GM23338 (cell line): Measurements from ENCODE around the gene GNPDA2. TPM values are rescaled to one million over a fixed set of nuclear protein-coding genes. Genes with fewer than 3 reads are reported as not detected.
A peak's percentile ranks its signal among the peaks of the same experiment; 100 is the strongest.

Experiments
- ATAC-seq: fragments of 200-7000 bp; cut with Tn5 transposase; 3 replicates; pipeline ENCODE4 v1.9.1; 2020
- DNase-seq: peaks from one replicate; pipeline ENCODE4 v3.0.0-alpha.2; 2015; ENCODE audit warnings: low spot score
- H2AFZ ChIP-seq: fragments of 200-600 bp; sonication (generic); 2 replicates; pipeline ENCODE4 v1.8.0; 2016; ENCODE audit warnings: antibody characterized with exemption, mild to moderate bottlenecking, moderate library complexity
- H3F3A ChIP-seq: fragments of 200-600 bp; sonication (generic); replicated peaks from 2 replicates; pipeline ENCODE4 v1.8.0; 2017; ENCODE audit warnings: antibody characterized with exemption, mixed run types, low read depth
- H3K27ac ChIP-seq: fragments of 200-600 bp; sonication (generic); 2 replicates; pipeline ENCODE4 v1.6.1; 2016; ENCODE audit warnings: low read depth
- H3K27me3 ChIP-seq: fragments of 200-600 bp; sonication (generic); 2 replicates; pipeline ENCODE4 v1.8.0; 2016; ENCODE audit warnings: mild to moderate bottlenecking, mixed run types, moderate library complexity; ENCODE audit not compliant: insufficient read depth
- H3K36me3 ChIP-seq: fragments of 200-600 bp; sonication (generic); 2 replicates; pipeline ENCODE4 v1.8.0; 2016; ENCODE audit warnings: mild to moderate bottlenecking; ENCODE audit not compliant: insufficient read depth
- H3K4me1 ChIP-seq: fragments of 200-600 bp; sonication (generic); 2 replicates; pipeline ENCODE4 v1.8.0; 2016; ENCODE audit warnings: mild to moderate bottlenecking, moderate library complexity; ENCODE audit not compliant: insufficient read depth
- H3K4me2 ChIP-seq: fragments of 200-600 bp; sonication (generic); 2 replicates; pipeline ENCODE4 v1.7.1; 2017; ENCODE audit warnings: mixed run types
- H3K4me3 ChIP-seq: fragments of 200-600 bp; sonication (generic); 2 replicates; pipeline ENCODE4 v1.6.1; 2016; ENCODE audit warnings: mixed run types
- H3K79me2 ChIP-seq: fragments of 200-600 bp; sonication (generic); replicated peaks from 2 replicates; pipeline ENCODE4 v1.8.0; 2017; ENCODE audit warnings: mild to moderate bottlenecking; ENCODE audit not compliant: insufficient read depth
- H3K9me2 ChIP-seq: fragments of 200-600 bp; sonication (generic); 2 replicates; pipeline ENCODE4 v1.8.0; 2017; ENCODE audit not compliant: insufficient read depth
- H4K20me1 ChIP-seq: fragments of 200-600 bp; sonication (generic); replicated peaks from 2 replicates; pipeline ENCODE4 v1.8.0; 2017; ENCODE audit warnings: mild to moderate bottlenecking; ENCODE audit not compliant: insufficient read depth
- H3K27ac Mint-ChIP-seq: 2 replicates; pipeline ENCODE4 v1.8.0; 2020; ENCODE audit warnings: inconsistent platforms, mild to moderate bottlenecking, moderate library complexity, mixed read lengths
- H3K27me3 Mint-ChIP-seq: 3 replicates; pipeline ENCODE4 v1.8.0; 2022; ENCODE audit warnings: low read depth, mild to moderate bottlenecking, moderate library complexity, mixed read lengths, inconsistent platforms; ENCODE audit not compliant: insufficient read depth, poor library complexity
- H3K36me3 Mint-ChIP-seq: 3 replicates; pipeline ENCODE4 v1.8.0; 2021; ENCODE audit warnings: low read depth, mild to moderate bottlenecking, inconsistent platforms, moderate library complexity, mixed read lengths
- H3K4me1 Mint-ChIP-seq: 3 replicates; pipeline ENCODE4 v1.8.0; 2020; ENCODE audit warnings: mild to moderate bottlenecking, inconsistent platforms, mixed read lengths
- H3K4me3 Mint-ChIP-seq: 3 replicates; pipeline ENCODE4 v1.8.0; 2021; ENCODE audit warnings: moderate library complexity, mild to moderate bottlenecking, inconsistent platforms, mixed read lengths
- H3K9me3 Mint-ChIP-seq: 3 replicates; pipeline ENCODE4 v1.8.0; 2020; ENCODE audit warnings: moderate library complexity, mild to moderate bottlenecking, inconsistent platforms, mixed read lengths
- CREB1 ChIP-seq: fragments of 250-450 bp; sonication (Bioruptor Pico); IDR thresholded peaks from 2 replicates; pipeline ENCODE4 v1.5.0; 2020; ENCODE audit warnings: low read depth, mild to moderate bottlenecking, moderate library complexity
- CTCF ChIP-seq, 2 experiments: fragments of 200-600 bp in 1 of 2; sonication (generic) in 1 of 2; conservative IDR thresholded peaks; 2 replicates each; pipeline versions ENCODE4 v1.5.1 to v1.6.1; 2016 to 2017; ENCODE audit warnings: antibody characterized with exemption in 2 of 2, low read depth in 2 of 2, mild to moderate bottlenecking in 2 of 2, moderate library complexity in 1 of 2
- ETS1 ChIP-seq: IDR thresholded peaks from 2 replicates; pipeline ENCODE4 v1.6.1; 2016; ENCODE audit warnings: antibody characterized with exemption
- EZH2 ChIP-seq: fragments of 200-600 bp; sonication (generic); IDR thresholded peaks from one replicate; pipeline ENCODE4 v1.8.0; 2017; ENCODE audit warnings: antibody characterized with exemption, mild to moderate bottlenecking, low read depth; ENCODE audit not compliant: unreplicated experiment
- EZH2phosphoT487 ChIP-seq: fragments of 200-600 bp; sonication (generic); IDR thresholded peaks from one replicate; pipeline ENCODE4 v1.8.1; 2018; ENCODE audit warnings: antibody characterized with exemption; ENCODE audit not compliant: unreplicated experiment
- NANOG ChIP-seq: IDR thresholded peaks from 2 replicates; pipeline ENCODE4 v1.6.1; 2016; ENCODE audit warnings: antibody characterized with exemption, borderline replicate concordance
- REST ChIP-seq: IDR thresholded peaks from one replicate; pipeline ENCODE4 v1.6.1; 2018; ENCODE audit warnings: antibody characterized with exemption; ENCODE audit not compliant: unreplicated experiment
- STAT1 ChIP-seq: IDR thresholded peaks from one replicate; pipeline ENCODE4 v1.6.1; 2016; ENCODE audit warnings: antibody characterized with exemption; ENCODE audit not compliant: unreplicated experiment
- ZNF114 ChIP-seq: fragments of 250-450 bp; sonication (Bioruptor Pico); IDR thresholded peaks from 2 replicates; pipeline ENCODE4 v1.5.0; 2020; ENCODE audit warnings: mild to moderate bottlenecking, moderate library complexity
- ZNF331 ChIP-seq: fragments of 250-450 bp; sonication (Bioruptor Pico); IDR thresholded peaks from 2 replicates; pipeline ENCODE4 v1.5.0; 2020; ENCODE audit warnings: low read depth, mild to moderate bottlenecking, moderate library complexity
- polyA plus RNA-seq: library from polyadenylated mRNA; unstranded; fragments of >200 nt; fragmentation: Nextera tagmentation; extraction: Ambion mirVana; gene quantifications from 2 replicates; pipeline ENCODE4 v1.2.1, GENCODE V29; 2016
- total RNA-seq: library from RNA; depleted of rRNA; stranded (reverse); fragments of >200 nt; shearing (Covaris generic); gene quantifications from 2 replicates; pipeline ENCODE4 v1.2.3, GENCODE V29; 2014

The GNPDA2 gene
- total and polyA plus RNA-seq, 2 experiments from 2014 or later = 6.4 to 7.7 TPM

GRCh38 chr4:44738615-44739014 is 12.3 kb upstream of the GNPDA2 start:
- H3K27me3 ChIP-seq = no peaks in the 10 kb centered on the region
- Mint-ChIP-seq H3K27ac (no peak overlapping the region), H3K4me3 (no peak overlapping the region), H3K9me3 (peaks cover 2% of the 10 kb centered on the region; the same call in 2 of the 3 replicates), H3K4me1 (no peaks in the 10 kb centered on the region), H3K27me3 (no peaks in the 10 kb centered on the region), H3K36me3 (no peaks in the 10 kb centered on the region)
- no peaks in the 10 kb centered on the region for H3K9me2 ChIP-seq
- H3K4me1 ChIP-seq = no peaks in the 10 kb centered on the region
- no peaks in the 10 kb centered on the region for H3F3A ChIP-seq
- no peak overlapping the region for H3K27ac ChIP-seq
- ATAC-seq (no peak), DNase-seq (peak; percentile 28)
- TF ChIP-seq ETS1 = no peak
- peak; percentile 39 to 52 for TF ChIP-seq CTCF (conservative IDR thresholded peaks at IDR 0.05; ENCODE audit: low read depth in 2 of 2)
- H3K79me2 ChIP-seq = no peaks in the 10 kb centered on the region
- H3K4me3 ChIP-seq = no peak overlapping the region
- H3K36me3 ChIP-seq = no peaks in the 10 kb centered on the region
- no peak overlapping the region for H3K4me2 ChIP-seq
- no peak overlapping the region for H2AFZ ChIP-seq
- no peaks in the 10 kb centered on the region for H4K20me1 ChIP-seq

- no peaks in the 10 kb centered on the region for H3K36me3 Mint-ChIP-seq
- DNase-seq (no peak), ATAC-seq (no peak)
- Histone ChIP-seq H2AFZ (no peak overlapping the region), H3K4me2 (no peak overlapping the region), H3K36me3 (no peaks in the 10 kb centered on the region), H3K79me2 (no peaks in the 10 kb centered on the region), H3K9me2 (no peaks in the 10 kb centered on the region), H3K27ac (no peak overlapping the region), H3K4me3 (no peak overlapping the region), H3K4me1 (no peaks in the 10 kb centered on the region), H4K20me1 (no peaks in the 10 kb centered on the region), H3F3A (no peaks in the 10 kb centered on the region), H3K27me3 (no peaks in the 10 kb centered on the region)
- H3K4me1 Mint-ChIP-seq = no peaks in the 10 kb centered on the region
- no peak overlapping the region for H3K4me3 Mint-ChIP-seq
- H3K9me3 Mint-ChIP-seq = peaks cover 2% of the 10 kb centered on the region; the same call in 2 of the 3 replicates
- no peaks in the 10 kb centered on the region for H3K27me3 Mint-ChIP-seq
- H3K27ac Mint-ChIP-seq = no peak overlapping the region
- no peak for TF ChIP-seq CREB1 (CRISPR knock-in tag)
- TF ChIP-seq EZH2phosphoT487 = no peak
- TF ChIP-seq CTCF (conservative IDR thresholded peaks at IDR 0.05; ENCODE audit: low read depth in 2 of 2) = no peak
- TF ChIP-seq NANOG = no peak
- TF ChIP-seq ZNF331 (CRISPR knock-in tag) = no peak
- TF ChIP-seq REST = no peak
- no peak for TF ChIP-seq EZH2
- no peak for TF ChIP-seq STAT1
- no peak for TF ChIP-seq ZNF114 (CRISPR knock-in tag)
These were observed 10.5 kb upstream of the GNPDA2 start for GRCh38 chr4:44736900-44737299.
